Activated CD4-positive, alpha-beta T cell treated with anti-CD3 and anti-CD28 coated beads for 36 hours (primary cell): ENCODE measurements around the gene FSTL4. TPM values are rescaled to one million over a fixed set of nuclear protein-coding genes. Genes with fewer than 3 reads are reported as not detected.

ENCODE experiments used
- ATAC-seq: fragments of 200-7000 bp; cut with Tn5 transposase; one replicate; pipeline ENCODE4 v1.10.0; 2021; ENCODE audit warnings: mild to moderate bottlenecking, moderate library complexity
- CTCF ChIA-PET: fragments of 350-600 bp; sonication (Branson Sonifier 250); formaldehyde crosslinking; loops from one replicate; lab custom pipeline; 2021; ENCODE audit warnings: antibody characterized with exemption; lab: Charles Lee
- POLR2A ChIA-PET: fragments of 350-600 bp; sonication (Branson Sonifier 250); formaldehyde crosslinking; loops from one replicate; lab custom pipeline; 2021; ENCODE audit warnings: antibody characterized with exemption, inconsistent platforms; lab: Charles Lee
- DNase-seq: peaks from one replicate; pipeline ENCODE4 v3.0.0-alpha.2; 2020
- H3K27ac Mint-ChIP-seq: one replicate; pipeline ENCODE4 v1.8.0; 2021; ENCODE audit warnings: mixed read lengths
- H3K27me3 Mint-ChIP-seq: one replicate; pipeline ENCODE4 v1.8.0; 2021; ENCODE audit warnings: mixed read lengths
- H3K36me3 Mint-ChIP-seq: one replicate; pipeline ENCODE4 v1.8.0; 2021; ENCODE audit warnings: low read depth, mixed read lengths
- H3K4me1 Mint-ChIP-seq: one replicate; pipeline ENCODE4 v1.8.0; 2021; ENCODE audit warnings: mixed read lengths
- H3K4me3 Mint-ChIP-seq: one replicate; pipeline ENCODE4 v1.8.0; 2021; ENCODE audit warnings: mild to moderate bottlenecking, moderate library complexity, mixed read lengths
- H3K9me3 Mint-ChIP-seq: one replicate; pipeline ENCODE4 v1.8.0; 2021; ENCODE audit warnings: low read depth, mixed read lengths
- intact Hi-C, 2 experiments: fragments of 100-400 bp; cut with DNase I in 1 of 2; cut with micrococcal nuclease in 1 of 2; formaldehyde crosslinking; loops; one replicate each; pipeline versions ENCODE4 v1.14.2 to v1.15.1; 2022 to 2024; cut with DNase I, micrococcal nuclease
- total RNA-seq, 2 experiments: library from RNA; stranded (reverse); gene quantifications; one replicate each; pipeline ENCODE4 v1.2.3, GENCODE V29; 2021

Gene FSTL4
- total RNA-seq, 2 experiments from 2014 or later: not detected

DNA sequence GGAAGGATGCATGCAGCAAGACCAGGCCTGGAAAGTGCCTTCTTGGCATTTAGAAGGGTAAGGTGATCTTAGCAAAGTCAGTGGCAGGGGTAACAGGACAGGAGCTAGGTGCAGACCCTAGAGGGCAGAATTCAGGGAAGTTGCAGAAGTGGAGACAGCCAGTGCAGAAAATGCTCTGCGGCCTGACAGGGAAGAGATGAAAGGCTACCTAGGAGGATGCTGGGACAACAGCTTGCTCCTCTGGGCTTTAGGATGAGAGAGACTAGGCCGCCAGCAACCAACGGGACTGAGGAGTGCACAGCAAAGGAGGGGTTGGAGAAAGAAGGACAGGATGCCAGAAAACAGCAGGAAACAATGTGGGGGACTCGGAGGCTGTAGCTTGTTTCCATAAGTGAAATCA, 219.9 kb downstream of the FSTL4 start:
- no peak for DNase-seq
- CTCF ChIA-PET: no interaction called here
- ATAC-seq: no peak

DNA sequence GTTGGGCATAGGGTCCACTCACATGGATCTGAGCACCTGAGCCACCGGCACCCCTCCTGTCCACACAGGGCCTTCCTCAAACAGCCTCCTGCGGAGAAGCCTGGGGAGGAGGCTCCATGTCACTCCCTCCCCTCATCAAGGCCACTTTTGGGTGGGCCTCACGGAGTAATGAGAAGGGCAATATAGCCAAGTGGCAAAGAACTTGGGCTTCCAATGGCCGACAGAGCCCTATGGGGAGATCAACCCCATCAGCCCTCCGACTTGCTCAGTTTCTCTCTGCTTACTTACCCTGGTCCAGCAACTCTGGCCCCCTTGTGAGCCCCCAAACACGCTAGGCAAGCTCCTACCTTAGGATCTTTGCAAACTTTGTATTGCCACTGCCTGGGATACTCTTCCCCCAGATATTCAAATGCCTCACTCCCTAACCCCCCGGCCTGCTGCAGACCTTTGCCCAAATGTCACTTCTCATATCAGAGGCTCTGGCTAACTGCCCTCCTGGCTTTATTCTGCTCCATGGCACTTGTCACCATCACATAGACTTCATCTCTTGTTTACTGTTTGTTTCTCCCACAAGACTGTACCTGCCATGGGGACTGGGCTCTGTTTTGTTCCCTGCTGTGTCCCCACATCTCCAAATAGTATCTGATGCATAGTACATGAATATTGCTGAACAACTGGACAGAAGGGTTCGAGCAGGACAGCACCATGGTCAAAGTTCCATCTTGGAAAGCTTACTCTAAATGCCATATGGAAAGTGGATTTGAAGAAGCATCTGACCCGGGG, 220.8 kb downstream of the FSTL4 start:
- H3K4me1 Mint-ChIP-seq: peaks cover 4% of the 10 kb centered on the region
- ChIA-PET POLR2A (no interaction called here), CTCF (no interaction called here)
- peaks cover 6% of the 10 kb centered on the region for H3K27me3 Mint-ChIP-seq
- no peak for ATAC-seq
- no peak overlapping the region for H3K27ac Mint-ChIP-seq
- no peaks in the 10 kb centered on the region for H3K36me3 Mint-ChIP-seq
- H3K4me3 Mint-ChIP-seq: no peak overlapping the region
- intact Hi-C loops: no loop called here
- no peaks in the 10 kb centered on the region for H3K9me3 Mint-ChIP-seq
- no peak for DNase-seq

More for the DNA sequence above, 219.9 kb downstream of the FSTL4 start:
- peaks cover 6% of the 10 kb centered on the region for H3K27me3 Mint-ChIP-seq
- no peak overlapping the region for H3K27ac Mint-ChIP-seq
- intact Hi-C loops: no loop called here
- POLR2A ChIA-PET: no interaction called here
- peaks cover 10% of the 10 kb centered on the region for H3K4me1 Mint-ChIP-seq
- H3K4me3 Mint-ChIP-seq: no peak overlapping the region
- H3K9me3 Mint-ChIP-seq: no peaks in the 10 kb centered on the region
- no peaks in the 10 kb centered on the region for H3K36me3 Mint-ChIP-seq

DNA sequence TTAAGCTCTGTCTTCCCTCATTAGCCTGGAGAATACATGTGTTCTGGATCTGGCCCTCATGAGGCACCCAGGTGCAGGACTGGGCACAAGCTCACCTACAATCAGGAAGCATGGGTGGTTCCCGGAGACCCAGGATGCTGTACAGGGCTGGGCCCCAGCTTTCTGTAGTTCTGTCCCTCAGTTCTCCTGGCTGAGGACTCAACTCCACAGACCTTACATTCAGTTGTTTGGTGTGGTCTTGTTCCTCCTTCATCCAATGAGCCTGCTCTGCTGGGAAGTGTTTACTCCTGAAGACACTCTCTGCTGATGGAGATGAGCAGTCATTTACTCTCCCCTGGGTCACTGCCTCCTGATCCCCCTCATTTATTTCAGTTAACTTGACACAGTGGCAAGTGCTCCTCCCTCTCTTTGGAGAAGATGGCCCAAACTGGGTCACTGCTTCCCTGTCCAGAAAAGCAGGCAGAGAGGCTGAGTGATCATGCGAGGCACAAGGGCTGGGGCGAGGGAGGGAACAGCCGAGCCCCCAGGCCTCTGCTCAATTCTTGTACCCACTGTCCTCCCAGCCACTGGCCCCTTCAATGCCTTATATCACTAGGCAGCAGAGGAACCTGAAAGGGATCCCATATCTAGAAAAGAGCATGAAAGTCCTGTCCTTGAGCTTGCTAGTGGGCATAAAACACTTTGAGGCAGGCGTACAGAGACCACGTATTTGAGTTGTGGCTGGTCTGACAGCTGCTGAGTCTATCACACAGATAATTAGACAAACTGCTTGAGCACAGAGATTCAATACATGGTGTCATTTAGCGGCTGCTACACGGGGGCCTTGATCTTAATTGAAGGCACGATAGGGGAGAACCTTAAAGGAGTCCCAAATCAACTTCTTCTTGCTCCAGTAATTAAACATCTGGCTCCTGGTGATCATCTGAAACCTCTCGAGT, 221.7 kb downstream of the FSTL4 start:
- intact Hi-C loops: no loop called here
- H3K4me3 Mint-ChIP-seq: no peak overlapping the region
- peaks cover 6% of the 10 kb centered on the region for H3K27me3 Mint-ChIP-seq
- no peaks in the 10 kb centered on the region for H3K9me3 Mint-ChIP-seq
- ChIA-PET POLR2A (no interaction called here), CTCF (interaction anchor here (0.9 to 1.2 kb wide), 2 partner anchors 10 to 28 kb away, joined by 3 to 4 read pairs; no protein-coding TSS in a partner anchor)
- no peak for ATAC-seq
- DNase-seq: no peak
- H3K36me3 Mint-ChIP-seq: no peaks in the 10 kb centered on the region
- no peaks in the 10 kb centered on the region for H3K4me1 Mint-ChIP-seq
- H3K27ac Mint-ChIP-seq: no peak overlapping the region

DNA sequence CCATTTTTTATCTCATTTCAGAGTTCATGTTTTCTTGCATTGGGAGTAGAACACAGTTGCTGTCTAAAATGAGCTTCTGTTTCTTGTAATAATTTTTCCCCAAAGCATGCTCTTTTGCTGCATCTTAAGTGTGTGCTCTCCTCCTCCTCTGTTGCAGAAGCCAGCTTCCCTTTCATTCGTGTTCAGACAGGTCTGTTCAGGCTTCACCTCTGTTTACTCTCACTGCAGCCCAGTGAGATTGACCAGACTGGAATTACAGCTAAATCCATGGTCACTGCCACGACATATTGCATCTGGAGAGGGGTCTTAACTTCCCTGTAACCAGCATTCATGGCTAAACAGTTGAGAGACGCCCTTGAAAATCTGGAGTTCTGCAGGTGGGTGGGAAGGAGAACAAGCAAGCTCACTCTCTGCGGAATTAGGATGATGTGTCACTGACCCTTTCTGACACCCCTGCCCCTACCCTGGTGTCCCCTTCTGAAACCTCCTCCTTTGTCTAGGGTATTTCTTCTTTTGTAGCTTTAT, 223.2 kb downstream of the FSTL4 start:
- H3K36me3 Mint-ChIP-seq: no peaks in the 10 kb centered on the region
- no peak overlapping the region for H3K27ac Mint-ChIP-seq
- no peak for ATAC-seq
- CTCF ChIA-PET: interaction anchor here (0.5 to 1.2 kb wide), 3 partner anchors 11 to 1989 kb away, joined by 3 to 4 read pairs (median 3); no protein-coding TSS in a partner anchor
- no peak overlapping the region for H3K4me3 Mint-ChIP-seq
- H3K9me3 Mint-ChIP-seq: no peaks in the 10 kb centered on the region
- no peaks in the 10 kb centered on the region for H3K4me1 Mint-ChIP-seq
- intact Hi-C loops: no loop called here
- no peak for DNase-seq
- POLR2A ChIA-PET: no interaction called here
- H3K27me3 Mint-ChIP-seq: peaks cover 6% of the 10 kb centered on the region

DNA sequence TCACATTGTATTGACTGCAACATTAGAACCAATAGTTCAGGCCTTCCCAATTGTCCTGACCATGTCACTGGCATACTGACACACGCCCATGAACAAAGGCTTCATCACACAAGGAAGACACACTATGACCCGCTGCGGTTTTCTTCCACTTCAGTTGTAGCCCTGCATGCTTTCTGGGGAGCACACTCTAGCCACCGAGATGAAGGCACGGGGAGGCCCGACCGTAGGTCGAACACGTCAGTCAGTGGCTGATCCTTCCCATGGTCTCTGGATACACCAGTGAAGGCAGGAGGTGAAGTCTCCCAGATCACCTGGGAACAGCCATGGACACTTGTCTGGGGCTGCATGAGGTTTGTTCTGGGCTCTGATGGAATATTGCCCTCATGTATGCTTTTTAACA, 224.7 kb downstream of the FSTL4 start:
- ATAC-seq: no peak
- H3K36me3 Mint-ChIP-seq: no peaks in the 10 kb centered on the region
- no peak overlapping the region for H3K4me3 Mint-ChIP-seq
- H3K4me1 Mint-ChIP-seq: no peaks in the 10 kb centered on the region
- ChIA-PET CTCF (no interaction called here), POLR2A (no interaction called here)
- intact Hi-C loops: no loop called here
- DNase-seq: no peak
- H3K27ac Mint-ChIP-seq: no peak overlapping the region
- no peaks in the 10 kb centered on the region for H3K9me3 Mint-ChIP-seq
- H3K27me3 Mint-ChIP-seq: peaks cover 6% of the 10 kb centered on the region

DNA sequence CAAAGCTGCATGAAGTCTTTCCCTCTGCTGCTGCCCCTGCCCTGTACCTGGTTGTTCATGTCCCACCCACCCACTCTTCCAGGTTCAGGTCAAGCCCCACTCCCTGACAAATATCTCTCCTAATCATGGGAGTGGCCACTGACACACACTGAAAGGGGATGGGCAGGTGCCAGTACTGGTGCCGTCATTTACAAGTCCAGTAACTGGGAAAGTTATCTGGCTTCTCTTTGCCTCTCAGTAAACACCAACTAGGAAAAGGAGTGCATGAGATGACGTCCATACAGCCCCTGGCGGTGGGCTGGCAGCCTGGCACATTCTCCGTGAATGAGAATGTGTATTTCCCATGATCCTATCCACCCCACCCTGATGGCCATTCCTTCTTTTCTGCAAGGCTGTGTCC, 225.2 kb downstream of the FSTL4 start:
- Mint-ChIP-seq H3K27me3 (peaks cover 6% of the 10 kb centered on the region), H3K4me1 (no peaks in the 10 kb centered on the region), H3K9me3 (no peaks in the 10 kb centered on the region), H3K36me3 (no peaks in the 10 kb centered on the region), H3K4me3 (no peak overlapping the region), H3K27ac (no peak overlapping the region)
- CTCF ChIA-PET: no interaction called here
- DNase-seq: no peak
- ATAC-seq: no peak
- intact Hi-C loops: no loop called here
- POLR2A ChIA-PET: no interaction called here

DNA sequence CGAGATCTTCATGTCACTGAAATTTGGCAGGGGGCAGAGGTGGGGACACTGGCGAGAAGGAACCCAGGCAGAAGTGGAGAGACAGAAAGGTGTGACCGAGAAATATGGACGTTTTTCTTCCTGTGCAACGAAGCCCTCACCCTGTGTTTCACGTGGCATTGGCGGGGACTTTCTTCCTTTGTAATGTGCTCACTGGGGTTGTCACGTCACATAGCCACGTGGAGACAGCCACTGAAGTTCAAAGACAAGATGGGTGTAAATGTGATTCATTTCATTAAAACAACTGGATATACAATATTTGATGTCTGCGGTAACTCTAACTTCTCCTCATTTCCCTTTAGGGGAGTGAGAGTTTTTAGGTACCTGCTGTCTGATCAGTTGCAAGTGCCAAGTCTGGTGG, 225.7 kb downstream of the FSTL4 start:
- peak; percentile 42 for ATAC-seq
- ChIA-PET POLR2A (no interaction called here), CTCF (no interaction called here)
- H3K36me3 Mint-ChIP-seq: no peaks in the 10 kb centered on the region
- no peak overlapping the region for H3K27ac Mint-ChIP-seq
- H3K9me3 Mint-ChIP-seq: no peaks in the 10 kb centered on the region
- peaks cover 6% of the 10 kb centered on the region for H3K27me3 Mint-ChIP-seq
- peak; percentile 49 for DNase-seq
- H3K4me1 Mint-ChIP-seq: no peaks in the 10 kb centered on the region
- H3K4me3 Mint-ChIP-seq: no peak overlapping the region
- intact Hi-C loops: no loop called here

DNA sequence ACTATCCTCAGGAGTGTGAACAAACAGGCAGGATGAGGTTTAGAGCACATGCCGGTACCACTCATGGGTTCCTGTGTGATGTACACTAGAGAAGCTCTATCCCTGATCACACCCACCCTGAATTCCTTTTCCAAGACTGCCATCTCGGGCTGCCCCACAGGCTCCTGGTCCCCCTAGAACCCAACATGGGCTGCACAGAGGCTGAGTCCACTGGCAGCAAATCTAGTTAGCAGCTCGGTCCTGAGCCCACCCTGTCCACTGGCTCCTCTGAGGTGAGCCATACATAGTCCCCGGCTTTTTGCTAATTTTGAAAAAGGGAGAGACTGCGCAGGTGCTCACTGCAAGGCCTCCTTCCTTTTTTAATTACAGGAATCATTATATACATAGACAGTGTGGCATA, 227.0 kb downstream of the FSTL4 start:
- ATAC-seq (no peak), DNase-seq (no peak)
- ChIA-PET POLR2A (no interaction called here), CTCF (interaction anchor here (1.3 kb wide), 1 partner anchor 275 kb away, joined by 4 read pairs; no protein-coding TSS in a partner anchor)
- Mint-ChIP-seq H3K9me3 (no peaks in the 10 kb centered on the region), H3K36me3 (no peaks in the 10 kb centered on the region), H3K4me3 (no peak overlapping the region), H3K27me3 (peaks cover 6% of the 10 kb centered on the region), H3K4me1 (no peaks in the 10 kb centered on the region), H3K27ac (no peak overlapping the region)
- intact Hi-C loops: no loop called here

DNA sequence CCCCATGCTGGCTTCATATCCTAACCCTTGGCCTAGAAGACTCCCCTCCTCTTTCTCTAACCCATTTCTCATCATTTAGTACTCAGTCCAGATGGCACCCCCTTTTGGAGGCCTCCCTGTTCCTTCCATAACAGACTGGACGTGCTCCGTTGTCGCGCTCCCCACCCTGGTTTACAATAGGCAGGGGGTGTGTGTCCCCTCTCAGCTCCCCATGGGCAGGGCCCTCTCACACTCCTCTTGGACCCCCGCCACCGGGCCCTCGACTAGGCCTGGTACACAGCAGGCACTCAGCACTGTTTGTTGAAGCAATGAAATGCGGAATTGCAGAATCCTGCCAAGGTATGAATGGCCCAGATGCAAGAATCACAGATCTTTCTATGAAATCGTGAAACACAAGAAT, 227.4 kb downstream of the FSTL4 start:
- H3K36me3 Mint-ChIP-seq: no peaks in the 10 kb centered on the region
- DNase-seq (no peak), ATAC-seq (no peak)
- H3K4me3 Mint-ChIP-seq: no peak overlapping the region
- ChIA-PET CTCF (interaction anchor here (1.3 kb wide), 1 partner anchor 274 kb away, joined by 4 read pairs; no protein-coding TSS in a partner anchor), POLR2A (no interaction called here)
- no peaks in the 10 kb centered on the region for H3K4me1 Mint-ChIP-seq
- H3K27me3 Mint-ChIP-seq: peaks cover 6% of the 10 kb centered on the region
- intact Hi-C loops: no loop called here
- H3K9me3 Mint-ChIP-seq: no peaks in the 10 kb centered on the region
- no peak overlapping the region for H3K27ac Mint-ChIP-seq

DNA sequence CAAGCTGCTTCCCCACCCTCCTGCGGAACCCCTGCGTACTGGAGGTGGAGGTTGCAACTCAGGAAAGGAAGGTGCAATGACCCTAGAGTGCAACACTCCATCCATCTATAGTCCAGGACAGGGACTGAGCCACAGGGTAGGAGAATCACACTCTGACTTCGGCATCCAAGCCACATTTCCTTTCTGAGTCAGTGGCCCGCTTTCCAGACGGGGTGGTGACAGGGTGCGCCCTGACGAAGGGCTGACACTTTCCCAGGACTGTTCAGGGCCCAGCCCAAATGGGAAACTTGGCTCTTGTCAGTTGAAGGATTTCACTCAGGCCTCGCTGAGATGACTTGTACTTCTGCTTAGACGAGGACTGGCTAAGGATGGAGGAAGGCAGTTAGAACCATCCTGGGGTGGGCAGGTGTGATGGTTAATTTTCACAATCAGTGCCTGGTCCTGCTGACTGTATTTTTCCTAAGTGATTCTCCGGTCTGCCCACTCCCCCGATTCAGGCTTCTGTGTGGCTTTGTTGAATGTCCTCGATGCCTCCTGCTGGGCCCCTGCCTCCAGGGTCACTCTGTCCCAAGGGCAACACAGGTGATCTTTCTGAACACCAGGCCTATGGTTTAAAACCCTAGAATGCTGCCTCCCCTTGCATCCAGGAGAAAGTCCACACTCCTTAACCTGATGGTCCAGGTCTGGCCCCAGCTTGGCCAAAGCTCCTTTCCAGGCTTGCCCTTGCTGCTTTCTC, 228.1 kb downstream of the FSTL4 start:
- Mint-ChIP-seq H3K4me3 (no peak overlapping the region), H3K27me3 (peaks cover 6% of the 10 kb centered on the region), H3K27ac (no peak overlapping the region), H3K36me3 (no peaks in the 10 kb centered on the region), H3K9me3 (no peaks in the 10 kb centered on the region), H3K4me1 (no peaks in the 10 kb centered on the region)
- DNase-seq: no peak
- intact Hi-C loops: no loop called here
- CTCF ChIA-PET: interaction anchor here (1.3 kb wide), 1 partner anchor 274 kb away, joined by 4 read pairs; no protein-coding TSS in a partner anchor
- POLR2A ChIA-PET: no interaction called here
- ATAC-seq: no peak

DNA sequence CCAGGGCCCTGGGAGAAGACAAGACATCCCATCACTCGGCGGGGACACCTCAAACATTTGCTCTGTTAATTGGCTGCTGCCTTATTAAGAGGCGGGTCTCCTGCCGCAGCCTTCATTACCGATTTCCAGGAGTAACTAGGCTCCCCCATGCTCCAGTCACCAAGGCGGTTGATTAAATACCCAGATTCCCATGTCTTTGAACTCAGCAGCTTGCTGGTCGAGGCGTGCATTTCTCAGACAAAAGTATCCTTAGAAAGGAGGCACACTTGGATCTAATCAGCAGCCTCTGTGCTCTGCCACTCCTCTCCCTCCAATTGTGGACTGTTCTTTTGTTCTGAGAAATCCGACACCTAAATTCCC, 228.8 kb downstream of the FSTL4 start:
- Mint-ChIP-seq H3K9me3 (no peaks in the 10 kb centered on the region), H3K27ac (no peak overlapping the region), H3K27me3 (peaks cover under 1% of the 10 kb centered on the region), H3K4me1 (no peaks in the 10 kb centered on the region), H3K4me3 (no peak overlapping the region), H3K36me3 (no peaks in the 10 kb centered on the region)
- ATAC-seq (no peak), DNase-seq (no peak)
- ChIA-PET POLR2A (no interaction called here), CTCF (interaction anchor here (0.6 kb wide), 1 partner anchor 233 kb away, joined by 3 read pairs; no protein-coding TSS in a partner anchor)
- intact Hi-C loops: no loop called here
